GM18870 (cell line): ENCODE measurements around the gene NR2F1.

ENCODE experiments used
- ATAC-seq: cut with Tn5 transposase; IDR thresholded peaks from one replicate; pipeline ENCODE4 v1.9.1; 2021; ENCODE audit warnings: moderate library complexity; ENCODE audit not compliant: unreplicated experiment

Gene NR2F1

GRCh38 chr5:93590493-93590892 lies 7.5 kb downstream of the NR2F1 start:
- ATAC-seq, result no peak

GRCh38 chr5:93591323-93591945 lies 8.4 kb downstream of the NR2F1 start:
- ATAC-seq, result no peak

- ATAC-seq, result no peak
Observed at GRCh38 chr5:93592883-93593282, 9.9 kb downstream of the NR2F1 start.

GRCh38 chr5:93593476-93594131 lies 10.6 kb downstream of the NR2F1 start:
- ATAC-seq, result no peak

- no peak for ATAC-seq
Observed at GRCh38 chr5:93594591-93595419, 11.8 kb downstream of the NR2F1 start.

- ATAC-seq, result no peak
Observed at GRCh38 chr5:93595420-93596147, 12.6 kb downstream of the NR2F1 start.

GRCh38 chr5:93596310-93596675 lies 13.3 kb downstream of the NR2F1 start:
- no peak for ATAC-seq

GRCh38 chr5:93596676-93597490 lies 13.9 kb downstream of the NR2F1 start:
- no peak for ATAC-seq

GRCh38 chr5:93598091-93599000 lies 15.3 kb downstream of the NR2F1 start:
- no peak for ATAC-seq

- no peak for ATAC-seq
Observed at GRCh38 chr5:93599001-93599379, 16.0 kb downstream of the NR2F1 start.

- ATAC-seq, result no peak
Observed at GRCh38 chr5:93599399-93600120, 16.5 kb downstream of the NR2F1 start.

GRCh38 chr5:93600409-93601070 lies 17.5 kb downstream of the NR2F1 start:
- no peak for ATAC-seq

- ATAC-seq, result no peak
Observed at GRCh38 chr5:93601071-93601801, 18.2 kb downstream of the NR2F1 start.

GRCh38 chr5:93601802-93602155 lies 18.8 kb downstream of the NR2F1 start:
- ATAC-seq, result no peak

GRCh38 chr5:93602241-93603077 lies 19.4 kb downstream of the NR2F1 start:
- ATAC-seq, result no peak

GRCh38 chr5:93603078-93603792 lies 20.2 kb downstream of the NR2F1 start:
- ATAC-seq, result no peak
